Thyroid gland (tissue), 4 donors: ENCODE measurements around the gene LPP.

ENCODE experiments used
- POLR2A ChIP-seq, 2 donors: fragments of 450-650 bp; IDR thresholded peaks; one replicate each; pipeline ENCODE4 v1.6.1; 2017; ENCODE audit warnings: antibody characterized with exemption in 2 of 2, mild to moderate bottlenecking in 2 of 2, moderate library complexity in 1 of 2
- TF ChIP-seq, protein P1 (sequence below), 6 experiments: fragments of 200-600 bp in 3 of 6; fragments of 450-650 bp in 3 of 6; sonication (generic) in 3 of 6; IDR thresholded peaks; one replicate each; pipeline ENCODE4 v1.5.1; 2016 to 2019; ENCODE audit warnings: antibody characterized with exemption in 6 of 6, mild to moderate bottlenecking in 2 of 6, inconsistent platforms in 1 of 6, moderate library complexity in 1 of 6

DNA sequence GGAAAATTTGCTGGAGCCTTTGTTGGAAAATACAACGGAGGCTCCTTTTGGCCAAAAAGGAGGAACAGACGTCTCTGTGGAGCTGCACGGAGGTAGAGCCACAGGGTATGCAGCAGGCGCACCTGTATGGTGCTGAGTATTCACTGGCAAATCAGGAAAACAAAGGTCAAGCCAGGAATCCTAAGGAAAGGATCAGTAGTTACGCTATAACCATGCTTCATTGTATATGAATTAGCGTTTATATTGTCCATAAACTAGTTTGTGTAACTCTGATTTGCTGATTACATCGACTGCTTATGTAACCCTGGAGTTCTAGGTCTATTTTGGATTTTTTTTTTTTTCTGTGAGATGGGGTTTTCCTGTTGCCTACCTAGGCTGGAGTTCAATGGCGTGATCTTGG, 45.4 kb downstream of the LPP start:
- TF ChIP-seq, protein P1, sequence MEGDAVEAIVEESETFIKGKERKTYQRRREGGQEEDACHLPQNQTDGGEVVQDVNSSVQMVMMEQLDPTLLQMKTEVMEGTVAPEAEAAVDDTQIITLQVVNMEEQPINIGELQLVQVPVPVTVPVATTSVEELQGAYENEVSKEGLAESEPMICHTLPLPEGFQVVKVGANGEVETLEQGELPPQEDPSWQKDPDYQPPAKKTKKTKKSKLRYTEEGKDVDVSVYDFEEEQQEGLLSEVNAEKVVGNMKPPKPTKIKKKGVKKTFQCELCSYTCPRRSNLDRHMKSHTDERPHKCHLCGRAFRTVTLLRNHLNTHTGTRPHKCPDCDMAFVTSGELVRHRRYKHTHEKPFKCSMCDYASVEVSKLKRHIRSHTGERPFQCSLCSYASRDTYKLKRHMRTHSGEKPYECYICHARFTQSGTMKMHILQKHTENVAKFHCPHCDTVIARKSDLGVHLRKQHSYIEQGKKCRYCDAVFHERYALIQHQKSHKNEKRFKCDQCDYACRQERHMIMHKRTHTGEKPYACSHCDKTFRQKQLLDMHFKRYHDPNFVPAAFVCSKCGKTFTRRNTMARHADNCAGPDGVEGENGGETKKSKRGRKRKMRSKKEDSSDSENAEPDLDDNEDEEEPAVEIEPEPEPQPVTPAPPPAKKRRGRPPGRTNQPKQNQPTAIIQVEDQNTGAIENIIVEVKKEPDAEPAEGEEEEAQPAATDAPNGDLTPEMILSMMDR (IDR thresholded peaks at IDR 0.05): no peak
- no peak for TF ChIP-seq POLR2A (IDR thresholded peaks at IDR 0.05)
